ENCODE measurements around the gene FBN2. TPM values are rescaled to one million over a fixed set of nuclear protein-coding genes. Genes with fewer than 3 reads are reported as not detected.

FBN2 gene
- total RNA-seq, 1 experiment from 2014 or later, result 43.8 TPM

DNA sequence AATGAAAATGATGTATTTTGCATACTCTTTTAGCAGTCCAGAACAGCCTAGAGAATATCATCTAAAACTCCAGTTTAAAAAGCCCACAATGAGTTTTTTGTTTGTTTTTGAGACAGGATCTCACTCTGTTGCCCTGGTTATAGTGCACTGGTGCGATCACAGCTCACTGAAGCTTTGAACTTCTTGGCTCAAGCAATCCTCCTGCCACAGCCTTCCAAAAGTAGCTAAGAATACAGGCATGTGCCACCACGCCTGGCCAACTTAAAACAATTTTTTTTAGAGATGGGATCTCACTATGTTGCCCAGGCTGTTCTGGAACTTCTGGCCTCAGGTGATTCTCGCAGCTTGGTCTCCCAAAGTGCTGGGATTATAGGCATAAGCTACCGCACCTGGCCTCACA is 175.7 kb downstream of the FBN2 start:
- DNase-seq, result no peak
- no peaks in the 10 kb centered on the region for H3K9me3 ChIP-seq (replicated peaks)
- no peak overlapping the region for H3K27ac ChIP-seq
- no peaks in the 10 kb centered on the region for H3K4me1 ChIP-seq
- no peaks in the 10 kb centered on the region; the same call in 1 of the 2 replicates for H3K36me3 ChIP-seq
- no peak overlapping the region for H3K4me3 ChIP-seq
- no peaks in the 10 kb centered on the region for H3K27me3 ChIP-seq

DNA sequence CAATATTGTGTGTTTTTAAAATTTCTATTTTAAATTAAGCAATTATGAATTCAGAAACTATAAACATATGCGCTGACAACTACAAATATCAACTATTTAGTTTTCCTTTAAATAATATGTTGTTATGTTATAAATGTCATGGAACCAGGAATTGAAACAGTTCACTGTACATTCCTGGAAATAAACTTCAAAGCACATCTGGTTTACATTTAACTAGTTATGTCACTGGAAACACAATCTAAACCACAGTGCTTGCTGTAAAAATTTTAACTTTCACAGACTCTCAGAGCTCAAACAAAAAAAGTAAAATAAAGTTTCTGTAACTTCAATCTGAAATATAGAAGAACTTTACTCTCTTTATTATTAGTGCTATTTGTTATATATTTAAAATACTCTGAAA is 179.2 kb downstream of the FBN2 start:
- Histone ChIP-seq H3K4me3 (no peak overlapping the region), H3K27ac (no peak overlapping the region), H3K36me3 (peaks cover 3% of the 10 kb centered on the region; the same call in 1 of the 2 replicates), H3K9me3 (replicated peaks) (no peaks in the 10 kb centered on the region), H3K4me1 (no peaks in the 10 kb centered on the region), H3K27me3 (no peaks in the 10 kb centered on the region)
- no peak for DNase-seq

DNA sequence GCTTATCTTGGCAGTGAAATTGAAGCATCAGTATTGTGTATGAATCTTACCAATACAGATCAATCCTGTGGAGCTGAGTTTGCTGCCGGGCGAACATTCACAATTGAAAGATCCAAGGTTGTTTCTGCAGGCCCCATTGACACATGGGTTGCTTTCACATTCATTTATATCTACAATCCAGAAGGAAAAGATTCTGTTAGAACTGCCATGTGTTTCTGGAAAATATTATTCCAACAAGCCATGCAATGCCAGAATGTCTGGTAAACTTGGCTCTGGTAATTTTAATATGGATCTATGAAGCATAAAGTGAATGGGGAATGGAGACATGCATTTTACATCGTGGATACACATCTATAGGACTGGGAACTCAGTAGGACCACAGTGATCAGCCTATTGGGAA is 180.8 kb downstream of the FBN2 start:
- no peaks in the 10 kb centered on the region for H3K27me3 ChIP-seq
- no peak overlapping the region for H3K27ac ChIP-seq
- H3K9me3 ChIP-seq (replicated peaks), result no peaks in the 10 kb centered on the region
- H3K4me1 ChIP-seq, result no peaks in the 10 kb centered on the region
- peaks cover 4% of the 10 kb centered on the region; the same call in 1 of the 2 replicates for H3K36me3 ChIP-seq
- H3K4me3 ChIP-seq, result no peak overlapping the region
- DNase-seq, result no peak

DNA sequence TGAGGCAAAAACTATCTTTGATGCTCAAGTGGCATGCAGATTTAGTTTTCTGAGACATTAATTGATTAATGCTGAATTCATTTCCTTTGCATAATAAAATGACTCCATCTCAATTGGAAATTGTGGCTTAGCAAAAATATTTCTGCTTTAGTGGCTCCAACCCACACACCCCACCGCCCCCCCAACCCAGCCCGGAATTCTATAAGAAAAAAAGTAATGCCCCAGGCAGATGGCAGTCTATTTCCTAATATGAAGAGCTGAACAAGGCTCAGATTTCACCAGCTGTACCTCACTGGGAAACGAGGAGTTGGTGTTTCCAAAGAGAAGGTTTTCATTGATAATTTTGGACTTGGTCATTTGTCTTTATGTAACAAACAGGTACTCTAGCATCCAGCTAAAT is 182.1 kb downstream of the FBN2 start:
- Histone ChIP-seq H3K4me3 (no peak overlapping the region), H3K27ac (no peak overlapping the region), H3K9me3 (replicated peaks) (no peaks in the 10 kb centered on the region), H3K4me1 (no peaks in the 10 kb centered on the region), H3K27me3 (no peaks in the 10 kb centered on the region), H3K36me3 (peaks cover 10% of the 10 kb centered on the region; the same call in 1 of the 2 replicates)
- DNase-seq, result peak in 1 of 2 experiments; percentile 38

DNA sequence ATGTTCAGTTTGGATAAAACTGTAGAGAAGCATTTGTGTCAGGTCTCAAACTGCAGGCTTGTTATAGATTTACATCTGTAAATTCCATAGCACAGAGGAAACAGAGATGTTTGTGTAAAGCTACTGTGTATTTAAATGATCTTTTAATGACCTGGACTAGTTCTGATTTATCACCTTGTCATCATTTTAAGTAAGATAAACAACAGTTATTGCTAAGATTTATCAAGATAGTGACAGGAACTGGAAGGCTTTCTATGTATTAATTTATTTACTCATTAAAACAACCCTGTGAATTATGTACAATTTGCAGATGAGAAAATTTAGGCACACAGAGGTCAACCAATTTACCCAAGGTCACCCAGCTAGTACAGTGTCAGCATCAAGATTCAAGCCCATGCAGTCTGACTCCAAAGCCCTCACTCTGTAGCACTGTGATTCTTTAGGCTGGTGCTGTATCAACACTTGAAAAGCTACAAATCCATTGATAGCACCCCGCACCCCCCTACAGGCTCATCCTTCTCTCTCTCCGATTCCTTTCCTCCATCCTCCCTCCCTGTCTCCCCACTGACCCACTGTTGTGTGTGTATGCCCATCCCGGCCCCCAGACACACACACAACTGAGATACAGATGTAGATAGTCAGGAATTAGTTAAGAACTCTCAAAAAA is 184.5 kb downstream of the FBN2 start:
- Histone ChIP-seq H3K4me3 (no peak overlapping the region), H3K27ac (no peak overlapping the region), H3K27me3 (no peaks in the 10 kb centered on the region), H3K36me3 (peaks cover 10% of the 10 kb centered on the region), H3K4me1 (peaks cover 8% of the 10 kb centered on the region), H3K9me3 (replicated peaks) (no peaks in the 10 kb centered on the region)
- DNase-seq, result no peak

DNA sequence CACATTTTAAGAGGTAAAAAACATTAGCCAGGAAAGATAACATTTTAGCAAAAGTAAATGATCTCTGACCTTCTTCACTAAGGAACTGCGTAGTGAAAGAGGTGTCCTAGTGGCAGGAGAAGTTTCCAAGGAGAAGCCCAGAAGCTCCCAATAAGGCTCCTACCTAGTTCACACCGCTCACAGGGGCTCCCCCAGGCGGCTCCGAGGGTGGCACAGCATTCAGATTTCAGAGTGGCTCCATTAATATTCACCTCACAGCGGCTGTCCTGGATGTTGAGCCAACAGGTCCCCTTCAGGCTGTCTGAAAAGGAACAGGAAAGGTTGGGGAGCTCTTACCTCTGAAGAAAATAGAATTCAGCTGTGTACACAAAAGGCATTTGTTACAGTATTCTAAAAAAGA is 187.3 kb downstream of the FBN2 start:
- H3K36me3 ChIP-seq, result peaks cover 9% of the 10 kb centered on the region; the same call in 1 of the 2 replicates
- no peaks in the 10 kb centered on the region for H3K9me3 ChIP-seq (replicated peaks)
- H3K27ac ChIP-seq, result no peak overlapping the region
- H3K27me3 ChIP-seq, result no peaks in the 10 kb centered on the region
- H3K4me1 ChIP-seq, result peaks cover 8% of the 10 kb centered on the region
- DNase-seq, result no peak
- no peak overlapping the region for H3K4me3 ChIP-seq

DNA sequence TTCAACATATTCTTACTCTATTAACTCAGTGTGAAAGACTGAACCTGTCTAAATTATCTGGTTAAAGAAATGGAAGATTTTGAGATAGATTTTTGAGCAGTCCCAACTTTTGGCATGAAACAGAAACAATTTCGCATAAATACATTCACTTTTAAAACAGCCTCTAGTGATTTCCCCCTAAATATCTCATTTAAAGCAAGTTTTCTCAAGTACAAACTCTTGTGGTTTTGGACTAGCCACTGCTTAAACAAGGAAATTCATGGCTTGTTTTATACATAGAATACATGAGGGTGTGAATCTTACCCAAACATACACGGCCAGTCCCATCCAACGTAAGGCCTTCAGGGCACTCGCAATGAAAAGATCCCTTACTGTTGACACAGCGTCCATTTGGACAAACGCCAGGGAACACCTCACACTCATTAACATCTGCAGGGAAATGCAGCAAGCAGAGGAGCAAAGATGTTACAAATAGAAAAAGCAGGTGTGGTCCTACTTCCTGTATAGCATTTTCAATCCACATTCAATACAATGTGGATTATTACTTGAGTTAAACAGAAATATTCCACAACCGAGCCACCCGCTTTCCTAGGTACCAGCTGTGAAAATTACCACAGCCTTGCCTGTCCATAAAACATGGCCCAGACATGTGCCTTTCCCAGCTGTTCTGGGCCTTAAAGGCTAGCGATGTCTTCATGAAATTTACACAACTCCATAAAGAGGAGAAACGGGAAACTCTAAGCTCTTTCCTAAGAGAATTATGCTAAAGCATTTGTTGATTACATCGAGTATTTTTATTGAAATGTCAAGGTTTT is 188.8 kb downstream of the FBN2 start:
- H3K4me1 ChIP-seq, result peaks cover 8% of the 10 kb centered on the region
- peak; percentile 41 to 70 for DNase-seq
- H3K27ac ChIP-seq, result no peak overlapping the region
- no peaks in the 10 kb centered on the region for H3K27me3 ChIP-seq
- no peaks in the 10 kb centered on the region for H3K9me3 ChIP-seq (replicated peaks)
- peaks cover 11% of the 10 kb centered on the region for H3K36me3 ChIP-seq
- H3K4me3 ChIP-seq, result no peak overlapping the region

DNA sequence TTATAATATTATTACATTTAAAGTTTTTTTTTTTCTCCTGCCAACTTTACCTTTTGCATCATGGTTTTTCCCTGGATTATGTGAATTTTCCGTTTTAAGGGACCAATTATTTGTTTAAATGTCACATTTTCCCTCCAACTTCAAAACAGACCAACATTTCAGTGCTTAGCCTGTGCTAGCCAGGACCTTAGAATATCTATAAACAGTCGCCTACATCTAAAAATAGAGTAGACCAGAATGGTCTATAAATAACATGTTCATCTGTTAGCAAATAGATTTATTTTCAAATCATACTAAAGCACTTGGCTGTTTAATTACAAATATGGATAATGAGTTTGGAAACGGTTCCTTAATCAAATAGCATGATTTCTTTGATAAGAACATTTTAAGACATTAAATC is 192.0 kb downstream of the FBN2 start:
- Histone ChIP-seq H3K4me3 (no peak overlapping the region), H3K27me3 (no peaks in the 10 kb centered on the region), H3K4me1 (peaks cover 8% of the 10 kb centered on the region), H3K27ac (no peak overlapping the region), H3K36me3 (peaks cover 4% of the 10 kb centered on the region), H3K9me3 (replicated peaks) (no peaks in the 10 kb centered on the region)
- DNase-seq, result no peak

DNA sequence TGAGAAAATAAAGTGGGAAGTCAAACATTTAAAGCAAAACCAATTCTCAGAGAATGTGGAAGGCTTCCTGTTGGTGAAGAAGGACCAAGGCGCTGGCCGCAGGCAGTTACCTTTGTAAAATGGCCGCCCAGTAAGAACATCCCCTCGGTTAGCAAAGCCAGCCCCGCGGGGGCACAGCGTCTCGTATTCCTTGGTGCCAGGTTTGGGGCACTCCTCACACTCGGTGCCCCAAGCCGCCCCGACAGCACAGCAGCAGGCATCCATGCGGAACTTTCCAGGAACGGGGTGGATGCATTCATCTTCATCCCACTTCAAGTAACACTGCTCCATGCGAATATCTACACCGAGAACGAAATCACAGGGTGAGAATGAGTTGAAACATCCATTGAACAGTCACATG is 192.8 kb downstream of the FBN2 start:
- Histone ChIP-seq H3K9me3 (replicated peaks) (no peaks in the 10 kb centered on the region), H3K36me3 (peaks cover 4% of the 10 kb centered on the region), H3K27me3 (no peaks in the 10 kb centered on the region), H3K27ac (no peak overlapping the region), H3K4me3 (no peak overlapping the region), H3K4me1 (peaks cover 8% of the 10 kb centered on the region)
- DNase-seq, result no peak

DNA sequence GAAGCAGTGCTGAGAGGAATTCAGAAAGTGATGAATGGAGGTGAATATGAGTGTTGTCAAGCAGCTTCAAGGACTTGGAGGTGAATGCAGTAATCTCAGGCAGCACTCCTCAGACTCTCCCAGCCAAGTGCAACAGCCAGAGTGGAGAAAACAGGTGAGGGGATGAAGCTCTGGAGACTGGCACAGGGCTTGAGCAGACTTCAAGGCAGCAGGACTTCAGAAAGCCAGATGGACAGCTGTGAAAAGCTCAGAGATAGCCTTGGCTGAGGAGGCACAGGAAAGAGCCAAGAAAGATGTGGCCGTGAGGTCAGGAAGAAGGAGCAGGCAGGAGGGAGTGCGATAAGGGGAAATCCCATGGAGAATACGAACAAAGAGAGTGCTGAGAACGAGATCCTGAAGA is 194.9 kb downstream of the FBN2 start:
- H3K4me3 ChIP-seq, result no peak overlapping the region

DNA sequence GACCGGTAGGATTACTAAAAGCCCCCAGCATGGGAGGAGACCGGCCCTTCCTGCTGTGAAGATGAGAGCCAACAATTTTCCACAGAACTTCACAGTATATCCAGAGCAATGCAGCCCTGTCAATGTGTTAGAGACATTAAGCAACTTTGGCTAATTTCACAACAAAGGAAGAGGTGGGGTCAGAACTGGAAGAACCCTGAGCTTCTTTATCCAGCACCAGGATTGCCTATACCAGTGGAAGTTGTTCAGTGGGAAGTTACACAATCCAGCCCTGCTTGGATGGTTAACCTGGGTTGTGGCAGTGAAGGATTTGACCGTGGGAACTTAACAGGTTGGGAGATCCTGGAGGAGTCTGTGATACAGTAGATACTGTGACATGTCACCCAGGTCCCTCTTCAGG is 197.0 kb downstream of the FBN2 start:
- no peaks in the 10 kb centered on the region for H3K27me3 ChIP-seq
- no peaks in the 10 kb centered on the region for H3K9me3 ChIP-seq (replicated peaks)
- no peak overlapping the region for H3K4me3 ChIP-seq
- H3K36me3 ChIP-seq, result peaks cover 11% of the 10 kb centered on the region; the same call in 1 of the 2 replicates
- H3K27ac ChIP-seq, result no peak overlapping the region
- no peak for DNase-seq
- no peaks in the 10 kb centered on the region for H3K4me1 ChIP-seq

More for the DNA sequence above, 194.9 kb downstream of the FBN2 start:
- no peaks in the 10 kb centered on the region for H3K9me3 ChIP-seq (replicated peaks)
- DNase-seq, result no peak
- H3K27me3 ChIP-seq, result no peaks in the 10 kb centered on the region
- H3K27ac ChIP-seq, result no peak overlapping the region
- no peaks in the 10 kb centered on the region for H3K4me1 ChIP-seq
- peaks cover 8% of the 10 kb centered on the region; the same call in 1 of the 2 replicates for H3K36me3 ChIP-seq

DNA sequence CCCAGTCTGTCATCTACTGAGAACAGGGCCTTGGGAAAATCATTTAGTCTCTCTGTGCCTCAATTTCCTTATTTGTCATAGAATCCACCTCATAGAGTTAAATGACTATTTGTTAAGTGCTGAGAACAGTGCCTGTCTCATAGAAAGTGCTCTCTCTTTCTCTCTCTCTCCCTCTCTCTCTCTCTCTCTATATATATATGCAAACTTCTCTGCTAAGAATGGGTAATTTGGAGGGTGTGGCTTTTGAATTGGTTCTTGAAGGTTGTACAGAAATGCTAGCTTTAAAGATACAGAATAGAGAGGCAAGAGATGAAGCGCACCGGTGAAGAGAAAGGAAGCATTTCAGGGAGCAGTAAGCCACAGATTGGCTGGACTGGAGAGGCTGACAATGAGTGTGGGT is 197.4 kb downstream of the FBN2 start:
- peaks cover 11% of the 10 kb centered on the region for H3K36me3 ChIP-seq
- no peak overlapping the region for H3K27ac ChIP-seq
- no peaks in the 10 kb centered on the region for H3K4me1 ChIP-seq
- H3K27me3 ChIP-seq, result no peaks in the 10 kb centered on the region
- no peak for DNase-seq
- no peak overlapping the region for H3K4me3 ChIP-seq
- no peaks in the 10 kb centered on the region for H3K9me3 ChIP-seq (replicated peaks)

DNA sequence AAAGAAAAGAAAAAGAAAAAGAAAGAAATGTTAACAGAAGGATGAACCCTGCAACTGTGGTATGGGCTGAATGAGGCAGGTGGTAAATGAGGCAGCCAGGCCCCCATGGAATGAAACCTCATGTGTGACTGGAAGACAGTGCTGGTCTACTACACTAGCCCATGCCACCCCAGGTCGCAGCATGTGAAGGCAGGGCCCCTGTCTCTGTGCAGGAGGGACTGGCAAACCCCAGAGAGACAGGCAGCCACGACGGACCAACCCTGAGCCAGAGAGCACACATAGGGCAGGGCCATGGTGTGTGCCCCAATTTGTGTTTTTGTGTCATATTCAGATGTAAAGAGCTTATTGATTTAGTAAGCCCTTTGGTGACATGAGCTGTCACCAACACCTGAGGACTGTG is 198.5 kb downstream of the FBN2 start:
- no peak overlapping the region for H3K4me3 ChIP-seq
- no peaks in the 10 kb centered on the region for H3K9me3 ChIP-seq (replicated peaks)
- H3K4me1 ChIP-seq, result no peaks in the 10 kb centered on the region
- no peak overlapping the region for H3K27ac ChIP-seq
- no peaks in the 10 kb centered on the region for H3K27me3 ChIP-seq
- no peak for DNase-seq
- peaks cover 9% of the 10 kb centered on the region for H3K36me3 ChIP-seq

DNA sequence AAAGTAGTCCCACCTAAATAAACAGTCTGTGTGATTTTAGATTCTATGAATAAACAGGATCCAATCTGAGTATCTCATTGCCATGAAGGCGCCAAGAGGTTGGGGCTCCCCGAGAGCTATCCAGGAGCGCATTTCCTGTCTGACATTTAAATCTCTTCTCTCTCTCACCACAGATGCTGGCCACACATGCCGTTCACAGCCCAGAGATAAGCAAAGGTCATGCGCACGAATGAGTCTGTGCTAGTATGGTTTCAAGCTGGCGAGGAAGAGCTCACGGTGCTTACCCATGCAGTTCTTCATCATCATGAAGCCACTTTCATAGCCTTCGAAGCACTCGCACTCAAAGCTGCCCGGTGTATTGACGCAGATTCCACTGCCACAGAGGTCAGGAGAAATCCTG is 199.4 kb downstream of the FBN2 start:
- no peak overlapping the region for H3K27ac ChIP-seq
- no peaks in the 10 kb centered on the region for H3K27me3 ChIP-seq
- H3K4me3 ChIP-seq, result no peak overlapping the region
- DNase-seq, result no peak
- H3K4me1 ChIP-seq, result no peaks in the 10 kb centered on the region
- H3K9me3 ChIP-seq (replicated peaks), result no peaks in the 10 kb centered on the region
- H3K36me3 ChIP-seq, result peaks cover 9% of the 10 kb centered on the region

DNA sequence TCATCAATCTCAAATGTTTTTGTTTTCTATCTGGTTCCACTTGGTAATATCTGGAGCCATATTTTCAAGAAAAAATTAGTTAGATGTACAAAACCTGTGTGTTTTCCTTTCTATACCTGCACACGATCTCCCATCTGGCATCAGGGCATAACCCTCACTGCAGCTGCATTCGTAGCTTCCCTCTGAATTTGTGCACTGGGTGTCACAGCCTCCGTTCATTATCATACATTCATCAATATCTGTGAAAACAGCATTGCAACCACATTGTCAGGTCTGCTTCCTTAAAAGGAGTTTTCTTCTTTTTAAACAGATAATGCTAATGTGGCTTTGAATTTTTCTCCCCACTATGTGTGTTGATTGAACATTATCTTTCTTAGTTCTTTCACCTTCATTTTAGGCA is 202.7 kb downstream of the FBN2 start:
- Histone ChIP-seq H3K27ac (no peak overlapping the region), H3K36me3 (peaks cover 9% of the 10 kb centered on the region), H3K27me3 (no peaks in the 10 kb centered on the region), H3K9me3 (replicated peaks) (no peaks in the 10 kb centered on the region), H3K4me1 (no peaks in the 10 kb centered on the region), H3K4me3 (no peak overlapping the region)
- no peak for DNase-seq
